Mesenchymal stem cell (in vitro differentiated cells and primary cell): ENCODE results near the gene MYT1.

Source experiments
- DNase-seq: peaks from one replicate; pipeline ENCODE4 v3.0.0-alpha.2; 2013
- H2AFZ ChIP-seq: one replicate; pipeline ENCODE4 v1.6.1; 2013; ENCODE audit warnings: low read depth, mild to moderate bottlenecking, control low read depth, inconsistent platforms, low read length, moderate library complexity
- H2AK5ac ChIP-seq: 2 replicates; pipeline ENCODE4 v1.6.1; 2013; ENCODE audit warnings: low read length, moderate library complexity, mild to moderate bottlenecking, inconsistent platforms; ENCODE audit not compliant: severe bottlenecking
- H2BK120ac ChIP-seq: one replicate; pipeline ENCODE4 v1.6.1; 2013; ENCODE audit warnings: low read depth, mild to moderate bottlenecking, inconsistent platforms, low read length, moderate library complexity
- H2BK12ac ChIP-seq, 2 experiments: one replicate each; pipeline ENCODE4 v1.6.1; 2013; ENCODE audit warnings: inconsistent platforms in 2 of 2, low read length in 2 of 2, mild to moderate bottlenecking in 2 of 2, moderate library complexity in 2 of 2, control low read depth in 1 of 2
- H2BK15ac ChIP-seq: one replicate; pipeline ENCODE4 v1.6.1; 2013; ENCODE audit warnings: mild to moderate bottlenecking, low read depth, inconsistent platforms; ENCODE audit not compliant: poor library complexity, severe bottlenecking
- H2BK5ac ChIP-seq: 2 replicates; pipeline ENCODE4 v1.6.1; 2013; ENCODE audit warnings: low read depth, mild to moderate bottlenecking, low read length, control low read depth, inconsistent platforms; ENCODE audit not compliant: poor library complexity, severe bottlenecking
- H3K14ac ChIP-seq, 2 experiments: one replicate each; pipeline ENCODE4 v1.6.1; 2013; ENCODE audit warnings: inconsistent platforms in 2 of 2, low read length in 2 of 2, control low read depth in 1 of 2, mild to moderate bottlenecking in 1 of 2, moderate library complexity in 1 of 2
- H3K18ac ChIP-seq, 2 experiments: one replicate each; pipeline ENCODE4 v1.6.1; 2013; ENCODE audit warnings: inconsistent platforms in 2 of 2, low read length in 2 of 2, control low read depth in 1 of 2, low read depth in 1 of 2, mild to moderate bottlenecking in 1 of 2
- H3K23ac ChIP-seq, 2 experiments: one replicate each; pipeline ENCODE4 v1.6.1; 2013; ENCODE audit warnings: inconsistent platforms in 2 of 2, low read length in 2 of 2, mild to moderate bottlenecking in 2 of 2, moderate library complexity in 2 of 2, control low read depth in 1 of 2
- H3K27ac ChIP-seq: 2 replicates; pipeline ENCODE4 v1.5.1; 2013; ENCODE audit warnings: mild to moderate bottlenecking, moderate library complexity, low read length, control low read depth, inconsistent platforms; ENCODE audit not compliant: poor library complexity, severe bottlenecking
- H3K27me3 ChIP-seq, 2 experiments: 2 replicates each; pipeline versions ENCODE4 v1.6.1 to v1.7.0; 2013; ENCODE audit warnings: low read length in 2 of 2, mild to moderate bottlenecking in 2 of 2, moderate library complexity in 2 of 2, control low read depth in 1 of 2, inconsistent platforms in 1 of 2; ENCODE audit not compliant: control insufficient read depth in 1 of 2, insufficient read depth in 1 of 2
- H3K36me3 ChIP-seq, 2 experiments: 2 replicates each; pipeline versions ENCODE4 v1.6.1 to v1.7.0; 2013; ENCODE audit warnings: low read length in 2 of 2, control low read depth in 1 of 2, inconsistent platforms in 1 of 2, low read depth in 1 of 2, mild to moderate bottlenecking in 1 of 2; ENCODE audit not compliant: insufficient read depth in 2 of 2, control insufficient read depth in 1 of 2
- H3K4ac ChIP-seq, 2 experiments: one replicate each; pipeline ENCODE4 v1.6.1; 2013; ENCODE audit warnings: inconsistent platforms in 2 of 2, low read length in 2 of 2, mild to moderate bottlenecking in 2 of 2, moderate library complexity in 2 of 2, control low read depth in 1 of 2, low read depth in 1 of 2
- H3K4me1 ChIP-seq: 2 replicates; pipeline ENCODE4 v1.6.1; 2013; ENCODE audit warnings: low read depth, low read length, control low read depth; ENCODE audit not compliant: control insufficient read depth, insufficient read depth
- H3K4me2 ChIP-seq: 2 replicates; pipeline ENCODE4 v1.6.1; 2013; ENCODE audit warnings: low read length, mild to moderate bottlenecking, inconsistent platforms; ENCODE audit not compliant: poor library complexity, severe bottlenecking
- H3K4me3 ChIP-seq, 2 experiments: 2 replicates each; pipeline versions ENCODE4 v1.5.1 to v1.7.0; 2013; ENCODE audit warnings: low read length in 2 of 2, mild to moderate bottlenecking in 2 of 2, control low read depth in 1 of 2, low read depth in 1 of 2; ENCODE audit not compliant: insufficient read depth in 1 of 2
- H3K79me1 ChIP-seq: replicated peaks from 2 replicates; pipeline ENCODE4 v1.6.1; 2013; ENCODE audit warnings: mild to moderate bottlenecking, control low read depth, low read length, inconsistent platforms; ENCODE audit not compliant: poor library complexity, severe bottlenecking
- H3K9ac ChIP-seq: 2 replicates; pipeline ENCODE4 v1.7.0; 2013; ENCODE audit warnings: mild to moderate bottlenecking, low read length, moderate library complexity
- H3K9me3 ChIP-seq: 2 replicates; pipeline ENCODE4 v1.7.0; 2013; ENCODE audit warnings: mild to moderate bottlenecking, low read length; ENCODE audit not compliant: control insufficient read depth
- H4K8ac ChIP-seq: one replicate; pipeline ENCODE4 v1.6.1; 2013; ENCODE audit warnings: inconsistent platforms, mild to moderate bottlenecking, low read length, moderate library complexity
- H4K91ac ChIP-seq: one replicate; pipeline ENCODE4 v1.6.1; 2013; ENCODE audit warnings: mild to moderate bottlenecking, low read length, inconsistent platforms
- WGBS: methylation state at CpG from one replicate; pipeline ENCODE4 v1.1.7; 2013; ENCODE audit warnings: mixed read lengths; 5-methylcytosine and 5-hydroxymethylcytosine counted together

Gene MYT1

GRCh38 chr20:64152906-64153305 lies 11.3 kb upstream of the MYT1 start:
- Histone ChIP-seq H3K14ac (no peak overlapping the region), H4K91ac (no peak overlapping the region), H3K79me1 (no peaks in the 10 kb centered on the region), H3K4me2 (no peak overlapping the region), H3K23ac (no peak overlapping the region), H4K8ac (no peak overlapping the region), H2AFZ (no peak overlapping the region), H3K27ac (no peak overlapping the region), H2AK5ac (no peak overlapping the region), H3K9me3 (no peaks in the 10 kb centered on the region), H2BK12ac (no peak overlapping the region), H3K9ac (no peak overlapping the region), H3K36me3 (no peaks in the 10 kb centered on the region), H3K18ac (no peak overlapping the region), H3K27me3 (peaks cover 0 to 48% of the 10 kb centered on the region in 2 experiments), H3K4me3 (no peak overlapping the region), H3K4me1 (peaks cover 34% of the 10 kb centered on the region), H2BK15ac (no peak overlapping the region), H3K4ac (no peak overlapping the region), H2BK5ac (no peak overlapping the region), H2BK120ac (no peak overlapping the region)
- WGBS, result 89% methylated on average over 9 of the region's 9 CpGs
- DNase-seq, result no peak

GRCh38 chr20:64153410-64153809 lies 10.8 kb upstream of the MYT1 start:
- H3K14ac ChIP-seq, result no peak overlapping the region
- no peak overlapping the region for H3K23ac ChIP-seq
- no peak overlapping the region for H2AFZ ChIP-seq
- H3K27ac ChIP-seq, result no peak overlapping the region
- H3K36me3 ChIP-seq, result no peaks in the 10 kb centered on the region
- peaks cover 0 to 46% of the 10 kb centered on the region in 2 experiments for H3K27me3 ChIP-seq
- H2BK15ac ChIP-seq, result no peak overlapping the region
- H2AK5ac ChIP-seq, result no peak overlapping the region
- H3K18ac ChIP-seq, result no peak overlapping the region
- 89% methylated on average over 2 of the region's 2 CpGs for WGBS
- DNase-seq, result no peak
- no peak overlapping the region for H2BK120ac ChIP-seq
- no peak overlapping the region for H4K8ac ChIP-seq
- H3K4me2 ChIP-seq, result no peak overlapping the region
- H3K79me1 ChIP-seq, result no peaks in the 10 kb centered on the region
- H3K4me1 ChIP-seq, result peaks cover 34% of the 10 kb centered on the region
- no peak overlapping the region for H3K9ac ChIP-seq
- no peak overlapping the region for H3K4ac ChIP-seq
- H3K9me3 ChIP-seq, result no peaks in the 10 kb centered on the region
- no peak overlapping the region for H2BK5ac ChIP-seq
- no peak overlapping the region for H4K91ac ChIP-seq
- H2BK12ac ChIP-seq, result no peak overlapping the region
- H3K4me3 ChIP-seq, result no peak overlapping the region

- H3K14ac ChIP-seq, result no peak overlapping the region
- no peak overlapping the region for H2BK5ac ChIP-seq
- peaks cover 34% of the 10 kb centered on the region for H3K4me1 ChIP-seq
- H4K91ac ChIP-seq, result no peak overlapping the region
- WGBS, result 86% methylated on average over 20 of the region's 20 CpGs
- no peak overlapping the region for H2BK120ac ChIP-seq
- H3K4me2 ChIP-seq, result no peak overlapping the region
- H2AFZ ChIP-seq, result no peak overlapping the region
- H3K27me3 ChIP-seq, result peaks cover 0 to 43% of the 10 kb centered on the region in 2 experiments
- no peak overlapping the region for H3K27ac ChIP-seq
- no peaks in the 10 kb centered on the region for H3K79me1 ChIP-seq
- no peak overlapping the region for H2AK5ac ChIP-seq
- H3K4ac ChIP-seq, result no peak overlapping the region
- no peak overlapping the region for H4K8ac ChIP-seq
- no peak for DNase-seq
- H2BK15ac ChIP-seq, result no peak overlapping the region
- H3K9ac ChIP-seq, result no peak overlapping the region
- H3K18ac ChIP-seq, result no peak overlapping the region
- H3K4me3 ChIP-seq, result no peak overlapping the region
- no peaks in the 10 kb centered on the region for H3K36me3 ChIP-seq
- H2BK12ac ChIP-seq, result no peak overlapping the region
- H3K23ac ChIP-seq, result no peak overlapping the region
- H3K9me3 ChIP-seq, result no peaks in the 10 kb centered on the region
These were observed 10.2 kb upstream of the MYT1 start for GRCh38 chr20:64153861-64154589.

GRCh38 chr20:64154590-64155257 lies 9.5 kb upstream of the MYT1 start:
- Histone ChIP-seq H3K27ac (no peak overlapping the region), H3K18ac (no peak overlapping the region), H3K4me2 (no peak overlapping the region), H3K79me1 (no peaks in the 10 kb centered on the region), H3K23ac (no peak overlapping the region), H3K27me3 (peaks cover 4 to 50% of the 10 kb centered on the region in 2 experiments), H2BK5ac (no peak overlapping the region), H3K4me3 (no peak overlapping the region), H3K4me1 (peaks cover 34% of the 10 kb centered on the region), H3K9me3 (no peaks in the 10 kb centered on the region), H2BK120ac (no peak overlapping the region), H3K36me3 (no peaks in the 10 kb centered on the region), H4K8ac (no peak overlapping the region), H2AFZ (no peak overlapping the region), H2AK5ac (no peak overlapping the region), H3K14ac (no peak overlapping the region), H2BK15ac (no peak overlapping the region), H3K4ac (no peak overlapping the region), H2BK12ac (no peak overlapping the region), H3K9ac (no peak overlapping the region), H4K91ac (no peak overlapping the region)
- WGBS, result 73% methylated on average over 9 of the region's 9 CpGs
- no peak for DNase-seq
